Uterus (tissue), 4 donors: ENCODE measurements around the gene CYP4B1. TPM values are rescaled to one million over a fixed set of nuclear protein-coding genes. Genes with fewer than 3 reads are reported as not detected.

Experiments
- DNase-seq, 2 donors: peaks; one replicate each; pipeline ENCODE4 v3.0.0-alpha.2; 2019 to 2020
- H3K27ac ChIP-seq, 2 donors: fragments of 200-600 bp; sonication (generic); 1 replicate in 1 of 2; 2 replicates in 1 of 2; pipeline ENCODE4 v1.5.1; 2016 to 2018
- H3K27me3 ChIP-seq, 2 donors: fragments of 200-600 bp; sonication (generic); one replicate each; pipeline ENCODE4 v1.5.1; 2018 to 2019; ENCODE audit warnings: control low read depth in 1 of 2
- H3K36me3 ChIP-seq, 2 donors: fragments of 200-600 bp; sonication (generic); one replicate each; pipeline ENCODE4 v1.5.1; 2019; ENCODE audit warnings: control low read depth in 1 of 2
- H3K4me1 ChIP-seq, 2 donors: fragments of 200-600 bp; sonication (generic); one replicate each; pipeline ENCODE4 v1.5.1; 2018 to 2019; ENCODE audit warnings: control low read depth in 1 of 2
- H3K4me3 ChIP-seq, 2 donors: fragments of 200-600 bp; sonication (generic); 1 replicate in 1 of 2; 2 replicates in 1 of 2; pipeline ENCODE4 v1.5.1; 2018 to 2019; ENCODE audit warnings: mild to moderate bottlenecking in 1 of 2
- H3K9me3 ChIP-seq, 2 donors: fragments of 200-600 bp; sonication (generic); one replicate each; pipeline ENCODE4 v1.5.1; 2019; ENCODE audit warnings: control low read depth in 1 of 2
- POLR2A ChIP-seq, 2 donors: fragments of 450-650 bp; IDR thresholded peaks; one replicate each; pipeline ENCODE4 v1.6.1; 2016; ENCODE audit warnings: antibody characterized with exemption in 2 of 2, mild to moderate bottlenecking in 1 of 2, moderate library complexity in 1 of 2
- intact Hi-C: fragments of 100-400 bp; cut with DNase I; formaldehyde crosslinking; loops from one replicate; pipeline ENCODE4 v1.15.1; 2023; ENCODE audit warnings: low total_unique reads
- total RNA-seq, 4 donors: library from RNA; depleted of rRNA in 3 of 4; stranded (reverse); fragments of >200 nt in 3 of 4; gene quantifications; one replicate each; pipeline versions ENCODE4 v1.1.0 to v1.2.4, GENCODE V29; 2014 to 2023
- TF ChIP-seq, protein P1 (sequence below), 4 experiments: fragments of 200-600 bp in 2 of 4; fragments of 450-650 bp in 2 of 4; sonication (generic) in 2 of 4; IDR thresholded peaks; one replicate each; pipeline ENCODE4 v1.5.1; 2016 to 2019; ENCODE audit warnings: antibody characterized with exemption in 4 of 4, mild to moderate bottlenecking in 2 of 4, moderate library complexity in 1 of 4
- donor health status: DM: yes; HTN: yes; CAD: no.

CYP4B1 gene
- total RNA-seq, 4 donors from 2014 or later: 4.9 to 37.6 (median 10.1) TPM

DNA sequence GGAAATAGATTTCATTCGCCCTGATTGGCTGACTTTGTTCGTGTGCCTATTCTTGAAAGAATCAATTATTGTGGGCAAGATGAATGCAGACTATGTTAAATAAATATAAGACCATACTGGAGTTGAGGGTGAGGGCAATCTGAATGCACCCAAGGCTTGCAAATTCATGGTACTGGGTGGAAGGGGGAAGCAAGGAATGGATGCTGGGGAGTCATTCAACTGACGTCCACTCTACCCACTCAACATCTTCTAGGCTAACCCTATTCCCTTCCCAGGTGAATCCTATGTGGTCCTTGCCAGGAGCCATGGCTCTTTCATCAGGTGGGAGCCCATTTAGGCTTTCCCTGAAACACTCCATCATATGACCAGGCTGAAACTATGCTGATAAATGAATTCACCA is 5.7 kb upstream of the CYP4B1 start:
- no peak for DNase-seq
- H3K27me3 ChIP-seq: no peaks in the 10 kb centered on the region
- H3K9me3 ChIP-seq: no peaks in the 10 kb centered on the region
- no peak for TF ChIP-seq POLR2A (IDR thresholded peaks at IDR 0.05)
- TF ChIP-seq, protein P1, sequence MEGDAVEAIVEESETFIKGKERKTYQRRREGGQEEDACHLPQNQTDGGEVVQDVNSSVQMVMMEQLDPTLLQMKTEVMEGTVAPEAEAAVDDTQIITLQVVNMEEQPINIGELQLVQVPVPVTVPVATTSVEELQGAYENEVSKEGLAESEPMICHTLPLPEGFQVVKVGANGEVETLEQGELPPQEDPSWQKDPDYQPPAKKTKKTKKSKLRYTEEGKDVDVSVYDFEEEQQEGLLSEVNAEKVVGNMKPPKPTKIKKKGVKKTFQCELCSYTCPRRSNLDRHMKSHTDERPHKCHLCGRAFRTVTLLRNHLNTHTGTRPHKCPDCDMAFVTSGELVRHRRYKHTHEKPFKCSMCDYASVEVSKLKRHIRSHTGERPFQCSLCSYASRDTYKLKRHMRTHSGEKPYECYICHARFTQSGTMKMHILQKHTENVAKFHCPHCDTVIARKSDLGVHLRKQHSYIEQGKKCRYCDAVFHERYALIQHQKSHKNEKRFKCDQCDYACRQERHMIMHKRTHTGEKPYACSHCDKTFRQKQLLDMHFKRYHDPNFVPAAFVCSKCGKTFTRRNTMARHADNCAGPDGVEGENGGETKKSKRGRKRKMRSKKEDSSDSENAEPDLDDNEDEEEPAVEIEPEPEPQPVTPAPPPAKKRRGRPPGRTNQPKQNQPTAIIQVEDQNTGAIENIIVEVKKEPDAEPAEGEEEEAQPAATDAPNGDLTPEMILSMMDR (IDR thresholded peaks at IDR 0.05): no peak
- intact Hi-C loops: no loop called here
- H3K36me3 ChIP-seq: no peaks in the 10 kb centered on the region
- no peaks in the 10 kb centered on the region for H3K4me1 ChIP-seq
- no peak overlapping the region for H3K27ac ChIP-seq
- no peak overlapping the region for H3K4me3 ChIP-seq

DNA sequence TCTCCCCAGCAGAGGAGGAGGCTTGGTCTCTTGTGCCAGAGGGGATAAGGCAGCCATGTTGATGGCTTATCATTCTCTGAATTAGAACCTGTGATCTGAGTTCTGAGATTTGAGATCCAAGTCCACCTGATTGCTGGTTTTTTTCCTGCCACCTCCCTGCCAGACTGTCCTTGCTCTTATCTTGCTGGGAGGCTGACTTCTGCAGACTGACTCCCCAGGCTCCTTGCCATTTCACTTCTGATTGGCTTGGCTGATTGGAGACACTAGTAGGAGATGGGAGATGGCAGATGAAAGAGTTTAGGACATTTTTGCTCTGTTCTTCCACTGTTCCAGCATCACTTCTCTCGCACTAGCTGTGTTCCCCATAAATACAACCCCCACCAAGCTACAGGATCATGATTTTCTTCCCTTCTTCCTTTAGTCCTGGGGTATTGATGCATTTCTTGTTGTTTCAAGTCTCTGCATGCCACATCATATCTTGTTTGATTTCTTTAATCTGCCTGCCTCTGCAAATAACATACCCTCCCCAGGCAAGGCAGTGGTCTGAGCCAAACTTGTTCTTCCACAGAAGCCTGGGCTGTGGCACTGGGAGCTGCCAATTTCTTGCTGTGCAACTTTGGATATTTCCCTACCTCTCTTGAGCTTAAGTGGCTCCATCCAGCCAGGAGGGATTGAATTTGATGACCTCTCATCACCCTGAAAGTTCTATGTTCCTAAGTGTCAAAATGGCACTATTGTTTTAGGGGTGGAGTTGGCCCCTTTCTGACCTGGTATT is 963 bp upstream of the CYP4B1 start:
- Histone ChIP-seq H3K4me1 (no peaks in the 10 kb centered on the region), H3K36me3 (no peaks in the 10 kb centered on the region), H3K9me3 (no peaks in the 10 kb centered on the region), H3K4me3 (no peak overlapping the region), H3K27me3 (no peaks in the 10 kb centered on the region), H3K27ac (no peak overlapping the region)
- DNase-seq: no peak
- intact Hi-C loops: no loop called here
- TF ChIP-seq, protein P1 (IDR thresholded peaks at IDR 0.05): no peak
- TF ChIP-seq POLR2A (IDR thresholded peaks at IDR 0.05): no peak

DNA sequence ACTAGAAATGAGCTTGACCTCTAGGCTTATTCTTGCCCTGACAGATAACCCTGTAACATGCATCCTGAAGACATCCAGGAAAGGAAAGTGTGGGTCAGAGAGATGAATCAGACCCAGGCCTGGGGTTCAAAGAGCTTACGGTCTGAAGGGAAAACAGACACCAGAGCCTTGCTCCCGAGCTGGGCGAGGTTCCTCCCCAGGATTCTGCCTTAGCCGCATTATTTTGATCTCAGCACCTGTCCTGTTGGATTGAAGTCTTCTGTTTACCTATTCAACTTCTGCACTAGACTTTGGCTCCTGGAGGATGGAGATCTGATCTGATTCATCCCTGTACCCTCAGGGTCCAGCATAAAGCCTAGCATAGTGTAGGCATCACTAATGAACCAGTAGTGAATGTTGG is 1.9 kb downstream of the CYP4B1 start:
- Histone ChIP-seq H3K4me3 (no peak overlapping the region), H3K9me3 (no peaks in the 10 kb centered on the region), H3K36me3 (no peaks in the 10 kb centered on the region), H3K27me3 (no peaks in the 10 kb centered on the region), H3K4me1 (peaks cover 0 to 4% of the 10 kb centered on the region in 2 donors), H3K27ac (no peak overlapping the region)
- DNase-seq: no peak
- TF ChIP-seq POLR2A (IDR thresholded peaks at IDR 0.05): no peak
- TF ChIP-seq, protein P1 (IDR thresholded peaks at IDR 0.05): no peak
- intact Hi-C loops: no loop called here

DNA sequence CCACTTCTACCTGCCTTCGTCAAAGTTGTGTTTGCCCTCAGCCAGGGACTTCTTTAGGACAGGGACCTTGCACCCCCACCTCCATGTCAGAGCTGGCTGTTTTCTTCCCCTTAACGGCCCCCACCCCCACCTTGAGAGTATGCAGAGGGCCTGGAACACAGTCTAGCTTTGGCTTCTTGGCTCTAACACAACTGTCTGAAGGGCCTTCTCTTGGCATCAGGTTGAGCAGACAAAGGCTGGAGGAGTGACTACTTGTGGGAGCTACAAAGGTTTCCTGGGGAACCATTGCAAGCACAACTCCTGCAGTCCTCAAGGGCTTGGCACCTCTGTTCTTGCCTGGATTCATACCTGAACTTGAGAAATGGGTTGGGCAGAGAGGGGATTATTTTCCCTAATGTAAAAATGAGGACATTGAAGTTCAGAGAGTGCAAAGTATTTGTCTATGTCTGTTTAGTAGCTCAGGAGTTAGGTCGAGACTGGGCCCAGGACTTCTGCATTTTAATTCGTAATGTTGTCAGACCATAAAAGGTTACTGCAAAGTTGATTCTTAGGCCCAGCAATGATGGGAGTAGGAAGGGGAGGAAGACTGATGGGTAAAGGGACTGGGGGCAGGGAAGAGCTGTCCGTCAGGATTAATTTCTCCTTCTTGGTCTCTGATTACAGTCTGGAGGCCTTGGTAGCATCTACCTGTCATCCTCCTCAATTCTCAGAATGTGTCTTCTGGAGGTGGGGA is 2.6 kb downstream of the CYP4B1 start:
- intact Hi-C loops: no loop called here
- H3K27ac ChIP-seq: no peak overlapping the region
- no peaks in the 10 kb centered on the region for H3K36me3 ChIP-seq
- H3K4me1 ChIP-seq: peaks cover 0 to 4% of the 10 kb centered on the region in 2 donors
- H3K4me3 ChIP-seq: no peak overlapping the region
- no peak for DNase-seq
- TF ChIP-seq, protein P1 (IDR thresholded peaks at IDR 0.05): no peak
- TF ChIP-seq POLR2A (IDR thresholded peaks at IDR 0.05): no peak
- no peaks in the 10 kb centered on the region for H3K27me3 ChIP-seq
- H3K9me3 ChIP-seq: no peaks in the 10 kb centered on the region

DNA sequence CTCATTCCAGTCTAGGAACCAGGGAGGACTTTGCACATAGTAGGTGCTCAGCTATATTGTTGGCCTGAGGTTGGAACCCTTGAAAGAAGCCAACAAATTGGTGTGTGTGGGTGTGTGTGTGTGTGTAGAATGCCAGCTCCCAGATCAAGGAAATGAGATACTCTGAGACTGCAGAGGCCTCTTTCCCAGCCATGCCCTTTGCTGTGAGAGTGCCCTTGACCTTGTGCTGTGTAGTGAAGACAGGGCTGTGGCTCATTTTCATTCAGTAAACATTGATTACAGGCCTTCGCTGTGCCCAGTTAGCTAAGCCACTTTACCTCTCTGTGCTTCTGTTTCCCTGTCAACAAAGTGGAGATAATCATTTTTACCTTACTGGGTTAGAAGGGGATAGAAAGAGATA is 3.2 kb downstream of the CYP4B1 start:
- no peaks in the 10 kb centered on the region for H3K9me3 ChIP-seq
- no peak for TF ChIP-seq POLR2A (IDR thresholded peaks at IDR 0.05)
- TF ChIP-seq, protein P1 (IDR thresholded peaks at IDR 0.05): no peak
- no peaks in the 10 kb centered on the region for H3K27me3 ChIP-seq
- H3K27ac ChIP-seq: no peak overlapping the region
- H3K36me3 ChIP-seq: no peaks in the 10 kb centered on the region
- no peak overlapping the region for H3K4me3 ChIP-seq
- no peak for DNase-seq
- intact Hi-C loops: no loop called here
- H3K4me1 ChIP-seq: peaks cover 0 to 4% of the 10 kb centered on the region in 2 donors
